GM19193 (cell line): ENCODE data around the gene NGB.

Experiments used
- POLR2A ChIP-seq: IDR thresholded peaks from 4 replicates; pipeline ENCODE4 v1.6.1; 2011; ENCODE audit not compliant: insufficient read depth, insufficient read length; ENCODE audit errors: extremely low read depth

NGB gene

DNA sequence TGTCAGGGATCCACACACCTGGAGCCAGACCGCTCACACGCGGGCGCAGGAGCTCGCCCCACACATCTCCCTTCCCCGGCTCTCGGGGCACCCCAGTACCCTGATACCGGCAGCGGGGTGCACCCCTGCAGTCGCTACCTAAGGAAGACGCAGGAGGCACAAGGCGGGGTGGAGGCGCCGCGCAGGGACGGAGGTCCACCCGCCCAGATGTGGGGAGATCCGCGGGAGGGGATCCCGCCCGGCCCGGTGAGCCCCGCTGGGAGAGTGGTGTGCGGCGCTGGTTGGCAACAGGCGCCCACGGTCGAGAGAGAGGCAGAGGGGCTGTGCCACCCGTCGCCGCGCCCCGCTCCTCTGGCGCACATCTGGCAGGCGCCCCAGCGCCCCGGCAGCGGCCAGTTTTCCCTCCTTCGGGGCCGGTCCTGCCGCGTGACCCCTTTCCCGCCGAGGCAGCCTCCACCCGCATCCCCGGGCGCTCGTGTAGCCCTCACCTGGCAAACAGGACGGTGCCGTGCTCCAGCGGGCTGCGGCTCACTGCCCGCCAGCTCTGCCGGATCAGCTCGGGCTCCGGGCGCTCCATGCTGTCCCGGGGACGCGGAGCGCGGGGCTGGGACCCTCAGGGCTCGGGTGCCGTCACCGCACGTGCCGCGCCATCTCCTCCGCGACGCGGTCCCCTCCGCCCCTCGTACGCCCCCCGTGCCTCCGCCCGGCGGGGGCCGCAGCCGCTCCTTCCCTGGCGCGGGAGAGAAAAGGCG is 469 bp downstream of the NGB start:
- no peak for TF ChIP-seq POLR2A

DNA sequence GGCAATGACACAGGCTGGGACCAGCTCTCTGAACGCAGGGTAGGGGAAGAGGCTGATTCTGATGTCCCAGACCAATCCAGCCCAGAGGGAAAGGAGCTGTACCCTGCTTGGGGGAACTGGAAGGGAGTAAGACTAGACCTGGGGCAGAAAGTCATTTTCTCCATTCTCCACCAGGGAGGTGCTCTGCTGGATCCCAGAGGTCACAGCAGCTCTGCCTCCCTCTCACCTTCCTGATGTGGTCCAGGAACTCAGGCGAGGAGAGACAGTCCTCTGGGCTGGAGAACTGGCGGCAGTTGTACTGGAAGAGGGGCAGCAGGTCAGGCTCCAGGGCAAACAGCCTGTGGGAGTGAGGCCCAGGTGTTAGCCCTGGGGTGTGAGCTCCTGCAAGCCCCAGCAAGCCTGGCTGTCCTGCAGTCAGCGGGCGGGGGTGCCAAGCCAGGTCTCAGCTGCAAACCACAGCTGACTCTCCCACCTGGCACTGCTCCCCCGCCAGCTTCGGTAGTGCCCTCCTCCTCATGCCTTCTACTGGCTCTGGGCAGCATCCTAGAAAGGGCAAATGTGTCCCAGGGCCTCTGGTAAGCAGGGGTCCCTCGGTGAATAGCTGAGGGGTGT is 1.9 kb downstream of the NGB start:
- no peak for TF ChIP-seq POLR2A

DNA sequence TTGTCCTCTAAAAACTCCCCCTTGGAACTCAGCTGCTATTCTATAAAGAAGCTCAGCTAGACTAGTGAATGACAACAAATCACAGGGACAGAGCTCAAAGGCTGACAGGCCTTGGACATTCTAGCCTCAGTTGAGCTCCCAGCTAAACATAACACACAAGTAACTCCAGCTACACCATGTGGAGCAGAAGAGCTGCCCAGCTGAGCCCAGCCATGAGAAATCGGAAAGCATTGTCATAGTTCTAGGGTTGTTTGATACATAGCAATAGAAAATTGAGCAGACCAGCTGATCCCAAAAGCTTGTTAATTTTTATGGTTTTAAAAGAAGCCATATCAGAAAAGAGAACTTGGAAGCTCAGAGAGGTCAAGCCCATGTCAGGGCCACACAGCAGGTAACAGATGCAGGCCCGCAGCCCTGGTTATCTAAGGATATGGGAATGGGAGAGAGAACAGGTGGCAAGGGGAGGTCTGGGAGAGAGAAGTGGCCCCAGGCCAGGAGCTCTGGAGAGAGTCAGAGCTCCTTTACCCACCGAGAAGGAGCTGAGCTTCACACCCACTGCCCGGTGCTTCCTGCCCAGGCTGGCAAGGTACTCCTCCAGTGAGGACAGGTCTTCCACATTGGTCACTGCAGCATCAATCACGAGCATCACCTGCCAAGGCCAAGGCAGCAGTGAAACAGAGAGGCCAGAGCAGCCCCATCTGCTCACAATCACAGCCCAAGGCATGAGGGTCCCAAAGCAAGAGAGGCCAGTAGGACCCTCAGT is 2.9 kb downstream of the NGB start:
- TF ChIP-seq POLR2A = no peak

DNA sequence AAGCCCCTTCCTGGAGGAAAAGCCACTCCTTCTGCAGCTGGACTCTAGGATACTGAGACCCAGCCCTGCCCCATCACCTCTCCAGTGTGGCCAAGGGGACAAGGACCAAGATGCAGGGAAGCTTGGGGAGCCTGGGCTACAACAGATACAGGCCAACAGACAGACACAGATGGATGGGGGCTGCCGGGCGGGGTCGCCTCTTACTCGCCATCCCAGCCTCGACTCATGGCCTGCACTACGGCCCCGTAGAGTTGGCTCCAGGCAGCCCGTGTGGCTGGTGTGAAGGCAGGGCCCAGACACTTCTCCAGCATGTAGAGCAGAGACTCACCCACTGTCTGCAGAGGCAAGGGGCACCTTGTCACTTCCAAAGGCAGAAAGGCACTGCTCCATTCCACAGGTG is 4.7 kb downstream of the NGB start:
- TF ChIP-seq POLR2A = no peak

DNA sequence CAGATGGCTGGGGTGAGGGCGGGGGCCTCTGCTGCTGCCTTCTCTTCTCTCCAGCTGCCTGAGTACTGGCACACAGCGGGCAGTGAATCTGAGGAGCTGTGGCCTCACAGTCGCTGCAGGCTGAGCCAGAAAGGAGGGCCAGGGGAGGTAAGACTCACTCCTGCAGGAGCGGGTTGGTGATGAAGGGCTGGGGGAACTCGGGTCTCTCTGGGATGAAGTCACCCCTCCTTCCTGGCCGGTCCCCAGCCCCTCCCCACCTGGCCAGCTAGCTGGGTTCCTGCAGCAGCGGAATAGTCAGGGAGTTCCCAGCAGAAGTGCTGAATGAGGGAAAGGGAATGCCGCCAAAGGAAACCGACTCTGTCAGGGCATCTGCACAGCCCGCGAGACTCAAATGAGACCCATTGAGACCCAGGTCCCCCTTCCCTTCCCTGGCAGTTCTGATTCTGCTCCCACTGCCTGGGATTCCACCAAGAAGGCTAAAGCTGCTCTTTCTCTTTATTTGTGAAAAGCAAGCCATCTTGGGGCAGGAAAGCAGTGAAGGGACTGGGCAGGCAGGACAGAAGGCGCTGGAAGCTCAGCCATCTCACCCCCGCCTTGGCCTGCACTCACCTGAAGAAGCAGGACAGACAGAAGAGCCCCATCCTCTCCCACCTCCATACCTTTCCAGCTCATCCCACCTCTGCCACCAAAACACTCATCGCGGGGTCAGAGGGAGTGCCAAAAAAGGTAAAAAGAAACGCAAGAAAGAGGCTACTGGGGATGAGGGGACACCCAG is 5.3 kb downstream of the NGB start:
- no peak for TF ChIP-seq POLR2A

DNA sequence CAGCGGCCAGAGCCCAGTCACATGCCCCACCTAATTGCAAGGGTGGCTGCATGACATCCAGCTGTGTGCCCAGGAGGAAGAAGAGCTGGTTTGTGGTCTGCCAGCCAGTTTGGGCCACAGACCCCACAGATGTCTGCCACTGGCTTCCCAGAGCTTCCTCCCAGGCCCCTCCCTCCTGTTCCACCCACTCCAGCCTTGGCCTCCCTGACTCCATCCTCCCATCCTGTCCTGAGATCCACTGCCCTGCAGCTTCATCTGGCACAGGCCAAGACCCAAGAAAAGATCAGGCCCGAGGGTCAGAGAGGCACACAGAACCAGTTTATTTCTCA is 5.9 kb downstream of the NGB start:
- no peak for TF ChIP-seq POLR2A

DNA sequence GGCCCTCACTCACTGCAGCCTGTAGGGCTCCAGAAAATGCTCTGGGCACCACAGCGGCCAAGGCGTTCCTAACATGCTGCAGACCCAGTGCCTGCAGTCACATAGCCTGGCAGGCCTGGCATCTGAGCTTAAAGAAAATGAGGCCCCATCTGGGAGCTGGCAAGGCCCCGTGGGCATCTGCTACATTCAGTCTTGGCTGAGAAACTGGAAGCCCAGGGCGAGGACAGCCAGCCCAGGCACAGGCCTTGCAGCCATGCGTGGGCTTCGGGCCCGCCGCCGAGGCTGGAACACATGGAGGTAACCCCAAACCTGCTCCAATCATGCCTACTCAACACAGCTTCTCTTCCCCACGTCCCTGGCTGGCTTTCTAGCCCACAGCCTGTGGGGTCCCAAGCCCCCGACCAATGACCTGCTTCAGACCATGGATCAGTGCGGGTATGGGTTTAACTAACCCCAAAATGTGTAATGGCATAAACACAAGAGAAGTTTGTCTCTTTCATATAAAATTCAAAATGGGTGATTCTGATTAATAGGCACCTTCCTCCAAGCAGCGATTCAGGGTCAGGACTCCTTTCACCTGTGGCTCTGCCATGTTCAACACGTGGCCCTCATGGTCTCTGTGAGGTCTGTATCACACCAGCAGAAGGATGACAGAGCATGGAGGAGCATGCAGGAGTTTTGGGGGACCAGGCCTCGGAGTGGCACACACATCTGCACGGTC is 6.4 kb downstream of the NGB start:
- TF ChIP-seq POLR2A = no peak

DNA sequence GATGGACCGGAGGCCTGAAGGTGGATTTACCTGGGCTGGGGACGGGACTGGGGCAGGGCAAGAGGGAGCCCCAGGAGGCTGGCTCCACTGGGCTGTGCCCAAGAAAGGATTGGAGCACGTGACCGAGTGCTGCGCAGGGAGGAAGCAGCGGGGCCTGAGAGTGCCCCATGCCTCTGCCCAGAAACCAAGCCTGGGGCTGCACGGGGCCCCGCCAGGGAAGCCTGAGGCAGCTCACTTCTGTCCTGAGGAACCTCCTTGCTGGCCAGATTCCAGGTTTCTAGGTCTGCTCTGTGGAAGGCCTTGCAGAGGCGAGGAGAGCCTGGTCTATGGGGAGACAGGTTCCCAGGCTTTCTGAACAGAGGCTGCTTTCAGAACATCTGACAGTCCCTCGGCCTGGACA is 10.4 kb downstream of the NGB start:
- TF ChIP-seq POLR2A = no peak

DNA sequence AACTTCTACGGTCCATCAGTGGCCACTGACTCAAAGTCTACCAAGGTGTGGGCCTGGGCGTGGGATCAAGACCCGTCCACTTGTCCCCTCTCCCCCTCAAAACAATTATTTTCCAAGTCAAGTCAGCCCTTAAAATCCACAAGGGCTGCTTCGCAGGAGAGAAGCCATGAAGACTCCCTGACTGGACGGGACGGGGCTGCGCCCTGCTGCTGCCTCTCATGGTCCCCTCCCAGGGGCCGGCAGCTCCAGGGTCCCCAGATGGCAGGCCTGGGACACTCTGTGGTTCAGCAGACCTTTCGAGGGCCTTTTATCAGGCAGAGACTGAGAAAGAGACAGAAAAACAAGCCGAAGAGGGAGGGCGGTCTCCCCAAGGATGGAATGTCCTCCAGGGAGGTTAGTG is 10.8 kb downstream of the NGB start:
- no peak for TF ChIP-seq POLR2A

DNA sequence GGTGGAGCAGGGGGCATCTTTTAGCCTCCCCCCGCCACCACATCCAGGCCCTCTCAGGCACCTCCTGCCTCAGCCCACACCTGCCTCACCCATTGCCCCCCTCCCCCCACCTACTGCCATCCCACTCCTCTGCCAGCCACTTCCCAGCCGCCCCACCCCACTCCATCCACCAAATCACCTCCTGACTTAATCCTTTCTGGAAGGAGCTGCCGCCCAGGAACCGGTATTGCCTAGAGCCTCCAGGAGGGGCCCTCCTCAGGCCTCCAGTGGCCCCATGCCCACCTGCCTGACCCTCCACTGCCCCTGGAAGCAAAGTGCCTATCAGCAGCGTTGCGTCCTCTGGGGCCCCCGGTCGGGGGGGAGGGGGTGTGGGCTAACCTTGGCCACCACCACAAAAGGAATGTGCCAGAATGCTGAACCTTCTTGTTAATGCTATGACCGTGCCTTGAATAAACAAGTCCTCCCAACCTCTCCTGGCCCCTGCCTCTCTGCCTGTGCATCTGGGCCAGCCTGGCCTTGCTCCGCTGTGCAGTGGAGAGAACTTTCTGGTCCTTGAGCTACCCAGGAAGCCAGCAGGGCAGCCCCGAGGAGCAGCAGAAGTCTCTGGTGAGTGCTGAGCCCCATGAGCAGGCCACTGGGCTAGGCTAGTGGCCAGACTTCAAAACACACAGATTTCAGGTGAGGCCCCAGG is 11.8 kb downstream of the NGB start:
- TF ChIP-seq POLR2A = no peak

DNA sequence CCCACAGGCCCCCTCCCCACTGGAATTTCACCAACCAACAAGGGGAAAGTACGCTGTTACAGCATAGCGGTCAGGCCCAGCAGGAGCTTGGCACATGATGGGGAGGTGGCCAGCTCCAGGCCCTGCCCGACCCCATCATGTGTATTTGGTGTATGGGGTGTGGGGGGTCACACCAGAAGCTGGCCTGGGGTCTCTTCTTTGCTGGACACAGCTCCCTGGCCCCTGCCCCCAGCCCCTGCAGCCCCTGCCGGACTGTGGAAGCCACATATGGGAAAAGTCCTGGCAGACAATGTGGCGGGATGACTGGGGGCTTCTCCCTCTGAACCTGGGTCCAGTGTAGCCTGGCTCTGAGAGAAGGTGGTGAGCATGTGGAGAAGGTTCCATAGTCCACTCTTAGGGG is 12.4 kb downstream of the NGB start:
- no peak for TF ChIP-seq POLR2A

DNA sequence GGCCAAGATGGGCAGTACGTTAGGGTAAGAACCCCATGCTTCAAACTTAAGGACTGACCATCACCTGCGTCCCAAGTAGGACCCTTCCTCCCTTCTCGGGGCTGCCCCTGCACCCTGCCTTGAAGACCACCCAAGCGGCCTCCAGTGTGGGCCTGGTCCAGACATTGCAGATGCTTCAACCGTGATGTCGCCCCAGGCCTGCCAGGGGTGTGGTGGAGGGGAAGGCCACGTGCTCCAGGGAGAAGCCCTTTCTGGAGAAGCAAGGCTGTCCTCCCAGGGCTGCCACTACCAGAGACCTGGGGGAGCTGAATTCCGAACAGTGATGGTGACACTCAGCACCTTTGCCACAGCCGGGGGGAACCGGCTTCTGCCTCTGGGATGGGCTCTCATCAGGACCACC is 13.3 kb downstream of the NGB start:
- TF ChIP-seq POLR2A = no peak

DNA sequence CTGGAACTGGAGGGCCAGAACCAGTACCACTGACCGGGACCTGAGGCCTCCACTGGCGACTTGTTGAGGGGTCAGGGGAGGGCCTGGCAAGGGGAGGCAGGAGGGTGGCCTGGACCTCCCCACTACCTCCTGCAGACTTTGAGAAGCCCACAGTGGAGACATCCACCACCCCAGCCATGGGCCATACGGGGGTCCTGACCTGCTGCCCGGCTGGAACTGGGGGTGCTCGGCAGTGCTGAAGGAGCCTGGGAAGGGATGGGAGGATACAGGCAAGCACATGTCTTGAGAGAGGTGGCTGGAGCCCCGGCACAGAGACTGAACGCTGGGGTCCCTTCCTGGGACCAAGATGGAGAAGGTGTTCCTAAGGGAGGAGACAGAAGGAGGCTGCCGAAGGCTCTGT is 14.3 kb downstream of the NGB start:
- TF ChIP-seq POLR2A = no peak

DNA sequence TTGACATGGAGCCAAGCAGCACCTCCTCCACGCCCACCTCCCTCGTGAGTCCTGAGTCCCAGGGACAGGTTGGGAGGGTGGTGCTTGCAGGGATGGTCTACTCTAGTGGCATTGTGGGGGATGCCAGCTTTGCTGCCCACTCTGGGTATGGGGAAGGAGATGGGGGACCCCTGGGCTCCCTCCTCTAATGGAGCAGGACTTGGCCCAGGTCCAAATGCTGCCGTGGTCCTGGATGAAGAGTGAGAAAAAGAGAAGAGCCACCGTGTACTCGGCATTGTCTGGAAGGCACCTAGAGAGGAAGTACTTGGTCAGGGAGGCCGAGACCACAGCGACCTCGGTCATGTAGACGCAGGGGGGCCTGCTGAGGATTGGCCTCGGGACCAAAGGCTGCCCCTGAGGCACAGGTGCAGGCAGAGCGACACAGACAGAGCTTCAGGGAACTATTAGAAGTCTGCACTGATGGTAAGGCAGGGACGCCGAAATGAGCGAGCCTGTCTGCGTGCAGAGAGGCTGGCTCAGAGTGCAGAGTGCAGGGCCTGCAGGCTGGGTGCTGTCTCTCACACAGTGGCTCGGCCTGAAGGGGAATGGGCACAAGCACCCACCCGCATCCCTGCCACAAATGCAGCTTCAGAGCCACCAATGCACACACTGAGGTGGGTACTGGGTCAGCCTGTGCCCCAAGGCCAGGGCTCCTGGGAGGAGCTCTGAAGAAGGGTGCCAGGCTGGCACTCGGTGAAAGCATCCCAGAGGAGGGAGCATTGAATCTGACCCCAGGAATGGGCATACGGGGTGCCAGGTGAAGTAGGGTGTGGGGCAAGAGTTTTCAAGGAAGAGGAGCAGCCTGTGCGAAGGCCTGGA is 17.4 kb downstream of the NGB start:
- TF ChIP-seq POLR2A = no peak

DNA sequence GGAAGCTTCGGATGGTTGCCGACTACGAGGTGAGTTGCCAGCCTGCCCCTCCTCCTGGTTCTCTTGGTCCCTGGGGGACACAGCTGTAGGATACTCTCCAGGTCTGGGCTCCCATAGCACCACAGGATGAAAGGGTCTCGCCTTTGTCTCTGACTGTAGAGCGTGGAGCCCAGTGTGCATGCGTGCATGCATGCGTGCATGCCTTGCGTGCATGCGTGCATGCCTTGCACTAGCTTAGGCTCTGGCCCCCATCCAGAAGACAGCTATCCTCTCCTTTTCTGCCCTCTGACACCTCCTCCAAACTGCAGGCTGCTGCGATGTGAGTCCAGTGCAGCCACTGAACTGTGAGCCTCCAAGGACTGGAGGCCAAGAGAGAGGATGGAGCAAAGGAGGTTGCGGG is 19.1 kb downstream of the NGB start:
- TF ChIP-seq POLR2A = no peak
